Measurements from ENCODE around the gene ACTN3. TPM values are rescaled to one million over a fixed set of nuclear protein-coding genes. Genes with fewer than 3 reads are reported as not detected.

Gene ACTN3
- polyA plus RNA-seq, 1 donor from 2014 or later, result not detected

GRCh38 chr11:66592457-66593302 is 46.0 kb downstream of the ACTN3 start, which contains the start of the genes CCDC87 and CCS:
TSS of gene CCDC87 (minus strand) at chr11:66593063. CDS start at chr11:66593015, 48 bp downstream.
TSS of gene CCS (plus strand) at chr11:66593185. CDS start at chr11:66593262, 77 bp downstream.
- Histone ChIP-seq H3K27ac (ENCODE audit: low read length) (peak within 1 kb of the TSS; percentile 66), H3K79me2 (replicated peaks; ENCODE audit: insufficient read depth, low read length) (no peaks in the 10 kb centered on the region), H3K9ac (ENCODE audit: low read length) (peak within 1 kb of the TSS; percentile 64), H3K27me3 (ENCODE audit: insufficient read depth, low read depth, low read length) (no peaks in the 10 kb centered on the region), H3K9me2 (ENCODE audit: insufficient read depth, low read length) (no peaks in the 10 kb centered on the region), H3K36me3 (ENCODE audit: insufficient read depth, low read length) (no peaks in the 10 kb centered on the region), H2AFZ (ENCODE audit: low read depth, low read length) (peak within 1 kb of the TSS; percentile 94), H4K20me1 (ENCODE audit: insufficient read depth) (no peaks in the 10 kb centered on the region), H3K9me3 (ENCODE audit: low read length) (peaks cover 18% of the 10 kb centered on the region), H3F3A (ENCODE audit: insufficient read depth, low read length, poor library complexity, severe bottlenecking) (no peaks in the 10 kb centered on the region), H3K4me2 (ENCODE audit: low read length) (peak within 1 kb of the TSS; percentile 39), H3K4me3 (ENCODE audit: low read length) (peak within 1 kb of the TSS; percentile 70)
- TF ChIP-seq REST (IDR thresholded peaks at IDR 0.05; ENCODE audit: borderline replicate concordance), result no peak
- TF ChIP-seq MXI1 (conservative IDR thresholded peaks at IDR 0.05; ENCODE audit: poor library complexity, severe bottlenecking), result peak; percentile 41
- TF ChIP-seq, protein P1, sequence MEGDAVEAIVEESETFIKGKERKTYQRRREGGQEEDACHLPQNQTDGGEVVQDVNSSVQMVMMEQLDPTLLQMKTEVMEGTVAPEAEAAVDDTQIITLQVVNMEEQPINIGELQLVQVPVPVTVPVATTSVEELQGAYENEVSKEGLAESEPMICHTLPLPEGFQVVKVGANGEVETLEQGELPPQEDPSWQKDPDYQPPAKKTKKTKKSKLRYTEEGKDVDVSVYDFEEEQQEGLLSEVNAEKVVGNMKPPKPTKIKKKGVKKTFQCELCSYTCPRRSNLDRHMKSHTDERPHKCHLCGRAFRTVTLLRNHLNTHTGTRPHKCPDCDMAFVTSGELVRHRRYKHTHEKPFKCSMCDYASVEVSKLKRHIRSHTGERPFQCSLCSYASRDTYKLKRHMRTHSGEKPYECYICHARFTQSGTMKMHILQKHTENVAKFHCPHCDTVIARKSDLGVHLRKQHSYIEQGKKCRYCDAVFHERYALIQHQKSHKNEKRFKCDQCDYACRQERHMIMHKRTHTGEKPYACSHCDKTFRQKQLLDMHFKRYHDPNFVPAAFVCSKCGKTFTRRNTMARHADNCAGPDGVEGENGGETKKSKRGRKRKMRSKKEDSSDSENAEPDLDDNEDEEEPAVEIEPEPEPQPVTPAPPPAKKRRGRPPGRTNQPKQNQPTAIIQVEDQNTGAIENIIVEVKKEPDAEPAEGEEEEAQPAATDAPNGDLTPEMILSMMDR (IDR thresholded peaks at IDR 0.05; ENCODE audit: poor library complexity, severe bottlenecking), result peak; percentile 65
- TF ChIP-seq EZH2 (IDR thresholded peaks at IDR 0.05; ENCODE audit: borderline replicate concordance, insufficient read depth, low read length, poor library complexity, severe bottlenecking), result no peak
- TF ChIP-seq TAF1 (IDR thresholded peaks at IDR 0.05; ENCODE audit: low read depth), result no peak
- peak; percentile 83 for TF ChIP-seq POLR2AphosphoS5 (IDR thresholded peaks at IDR 0.05)
- no peak for TF ChIP-seq EP300 (conservative IDR thresholded peaks at IDR 0.05; ENCODE audit: poor library complexity, severe bottlenecking)
- TF ChIP-seq RAD21 (conservative IDR thresholded peaks at IDR 0.05), result no peak
- peak; percentile 18 for TF ChIP-seq SMC3 (conservative IDR thresholded peaks at IDR 0.05; ENCODE audit: poor library complexity)

DNA sequence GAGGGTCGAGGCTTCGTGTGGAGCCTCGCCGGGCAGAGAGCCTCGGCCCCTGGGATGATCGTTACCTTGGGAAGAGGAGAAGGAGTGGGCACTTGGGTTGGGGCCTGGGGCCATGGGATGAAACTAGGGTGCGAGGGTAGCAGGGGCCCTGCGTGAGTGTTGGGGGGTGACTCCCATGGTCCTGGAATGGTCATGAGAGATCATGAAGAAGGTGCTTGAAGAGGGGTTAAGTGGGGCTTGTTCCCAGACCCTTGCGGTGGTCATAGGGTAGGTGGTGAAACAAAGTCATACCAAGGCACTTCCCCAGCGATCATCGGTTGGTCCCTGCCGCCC is 46.6 kb downstream of the ACTN3 start:
- TF ChIP-seq TAF1 (IDR thresholded peaks at IDR 0.05; ENCODE audit: low read depth) (no peak), RAD21 (conservative IDR thresholded peaks at IDR 0.05) (no peak), EP300 (conservative IDR thresholded peaks at IDR 0.05; ENCODE audit: poor library complexity, severe bottlenecking) (no peak), POLR2AphosphoS5 (IDR thresholded peaks at IDR 0.05) (no peak), MXI1 (conservative IDR thresholded peaks at IDR 0.05; ENCODE audit: poor library complexity, severe bottlenecking) (no peak), REST (IDR thresholded peaks at IDR 0.05; ENCODE audit: borderline replicate concordance) (no peak), EZH2 (IDR thresholded peaks at IDR 0.05; ENCODE audit: borderline replicate concordance, insufficient read depth, low read length, poor library complexity, severe bottlenecking) (no peak), SMC3 (conservative IDR thresholded peaks at IDR 0.05; ENCODE audit: poor library complexity) (no peak)
- TF ChIP-seq, protein P1 (IDR thresholded peaks at IDR 0.05; ENCODE audit: poor library complexity, severe bottlenecking), result no peak
- Histone ChIP-seq H2AFZ (ENCODE audit: low read depth, low read length) (peak overlapping the region; percentile 94), H3K79me2 (replicated peaks; ENCODE audit: insufficient read depth, low read length) (no peaks in the 10 kb centered on the region), H3K9ac (ENCODE audit: low read length) (peak overlapping the region; percentile 56), H3K27me3 (ENCODE audit: insufficient read depth, low read depth, low read length) (no peaks in the 10 kb centered on the region), H3K27ac (ENCODE audit: low read length) (peak overlapping the region; percentile 66), H3K9me2 (ENCODE audit: insufficient read depth, low read length) (no peaks in the 10 kb centered on the region), H3F3A (ENCODE audit: insufficient read depth, low read length, poor library complexity, severe bottlenecking) (no peaks in the 10 kb centered on the region), H3K36me3 (ENCODE audit: insufficient read depth, low read length) (no peaks in the 10 kb centered on the region), H3K9me3 (ENCODE audit: low read length) (peaks cover 18% of the 10 kb centered on the region), H3K4me2 (ENCODE audit: low read length) (peak overlapping the region; percentile 39), H4K20me1 (ENCODE audit: insufficient read depth) (no peaks in the 10 kb centered on the region), H3K4me3 (ENCODE audit: low read length) (peak overlapping the region; percentile 70)

Measured in neural cell (in vitro differentiated cells).